B cell (primary cell): ENCODE results near the gene TBX3. TPM values are rescaled to one million over a fixed set of nuclear protein-coding genes. Genes with fewer than 3 reads are reported as not detected.

Experiments used
- ATAC-seq: fragments of 200-7000 bp; cut with Tn5 transposase; one replicate; pipeline ENCODE4 v1.10.0; 2021; ENCODE audit warnings: low read depth, mild to moderate bottlenecking, moderate number of reproducible peaks, moderate library complexity
- CTCF ChIA-PET: fragments of 350-600 bp; sonication (Branson Sonifier 250); formaldehyde crosslinking; loops from one replicate; lab custom pipeline; 2021; ENCODE audit warnings: antibody characterized with exemption, inconsistent platforms; lab: Charles Lee
- POLR2A ChIA-PET: fragments of 350-600 bp; sonication (Branson Sonifier 250); formaldehyde crosslinking; loops from one replicate; lab custom pipeline; 2021; ENCODE audit warnings: antibody characterized with exemption; lab: Charles Lee
- DNase-seq: peaks from one replicate; pipeline ENCODE4 v3.0.0; 2013
- H2AFZ ChIP-seq: 2 replicates; pipeline ENCODE4 v1.6.1; 2012; ENCODE audit warnings: mild to moderate bottlenecking, low read depth, low read length; ENCODE audit not compliant: insufficient read depth, poor library complexity, severe bottlenecking
- H3K27ac ChIP-seq, 2 donors: 1 replicate in 1 of 2; 2 replicates in 1 of 2; pipeline ENCODE4 v1.5.1; 2012 to 2013; ENCODE audit warnings: low read length in 2 of 2, mild to moderate bottlenecking in 2 of 2, moderate library complexity in 1 of 2
- H3K27me3 ChIP-seq, 4 experiments: fragments of 200-600 bp in 1 of 4; sonication (generic) in 1 of 4; replicated peaks in 1 of 4; 1 replicate in 2 of 4; 2 replicates in 2 of 4; pipeline versions ENCODE4 v1.6.1 to v1.7.0; 2013 to 2016; ENCODE audit warnings: low read length in 3 of 4, mild to moderate bottlenecking in 2 of 4, mixed read lengths in 1 of 4, moderate library complexity in 1 of 4; ENCODE audit not compliant: insufficient read depth in 4 of 4, control insufficient read depth in 3 of 4; ENCODE audit errors: control extremely low read depth in 1 of 4
- H3K36me3 ChIP-seq, 2 experiments: replicated peaks in 1 of 2; 1 replicate in 1 of 2; 2 replicates in 1 of 2; pipeline versions ENCODE4 v1.6.1 to v1.7.1; 2013; ENCODE audit warnings: low read length in 1 of 2; ENCODE audit not compliant: insufficient read depth in 2 of 2, control insufficient read depth in 1 of 2; ENCODE audit errors: control extremely low read depth in 1 of 2, extremely low read depth in 1 of 2
- H3K4me1 ChIP-seq, 2 donors: fragments of 200-600 bp in 1 of 2; sonication (generic) in 1 of 2; 1 replicate in 1 of 2; 2 replicates in 1 of 2; pipeline versions ENCODE4 v1.5.1 to v1.6.1; 2013 to 2017; ENCODE audit warnings: low read length in 2 of 2; ENCODE audit not compliant: control insufficient read depth in 2 of 2, insufficient read depth in 2 of 2
- H3K4me2 ChIP-seq: replicated peaks from 2 replicates; pipeline ENCODE3; 2012; ENCODE audit warnings: mild to moderate bottlenecking, low read depth, low read length; ENCODE audit not compliant: poor library complexity, severe bottlenecking
- H3K4me3 ChIP-seq, 5 experiments: fragments of 200-600 bp in 1 of 5; sonication (generic) in 1 of 5; 1 replicate in 3 of 5; 2 replicates in 2 of 5; pipeline versions ENCODE4 v1.5.1 to v1.7.0; 2011 to 2016; ENCODE audit warnings: low read length in 4 of 5, mild to moderate bottlenecking in 4 of 5, low read depth in 2 of 5, control low read depth in 1 of 5, moderate library complexity in 1 of 5; ENCODE audit not compliant: insufficient read depth in 1 of 5; ENCODE audit errors: control extremely low read depth in 1 of 5, extremely low read depth in 1 of 5
- H3K79me2 ChIP-seq: fragments of 200-600 bp; sonication (generic); one replicate; pipeline ENCODE4 v1.6.0; 2016; ENCODE audit warnings: low read length; ENCODE audit not compliant: control insufficient read depth, insufficient read depth
- H3K9ac ChIP-seq: fragments of 200-600 bp; sonication (generic); 2 replicates; pipeline ENCODE4 v1.6.1; 2017; ENCODE audit warnings: mild to moderate bottlenecking, low read length, moderate library complexity
- H3K9me3 ChIP-seq, 3 donors: one replicate each; pipeline versions ENCODE4 v1.6.1 to v1.7.1; 2013; ENCODE audit warnings: low read length in 2 of 3; ENCODE audit not compliant: control insufficient read depth in 2 of 3, insufficient read depth in 1 of 3; ENCODE audit errors: control extremely low read depth in 1 of 3
- H4K20me1 ChIP-seq: 2 replicates; pipeline ENCODE4 v1.6.0; 2012; ENCODE audit warnings: mild to moderate bottlenecking, low read length; ENCODE audit not compliant: insufficient read depth, control insufficient read depth, poor library complexity, severe bottlenecking
- H3K27ac Mint-ChIP-seq: one replicate; pipeline ENCODE4 v1.8.0; 2021; ENCODE audit warnings: mixed read lengths
- H3K27me3 Mint-ChIP-seq: one replicate; pipeline ENCODE4 v1.8.0; 2021; ENCODE audit warnings: mixed read lengths
- H3K4me1 Mint-ChIP-seq: one replicate; pipeline ENCODE4 v1.8.0; 2021; ENCODE audit warnings: mixed read lengths
- H3K4me3 Mint-ChIP-seq: one replicate; pipeline ENCODE4 v1.8.0; 2021; ENCODE audit warnings: mixed read lengths
- H3K9me3 Mint-ChIP-seq: one replicate; pipeline ENCODE4 v1.8.0; 2022; ENCODE audit warnings: mixed read lengths; ENCODE audit not compliant: insufficient read depth
- EZH2 ChIP-seq: IDR thresholded peaks from 2 replicates; pipeline ENCODE4 v1.6.1; 2012; ENCODE audit warnings: borderline replicate concordance, low read depth, mild to moderate bottlenecking, moderate library complexity, low read length; ENCODE audit not compliant: insufficient read depth, poor library complexity, severe bottlenecking
- WGBS: methylation state at CpG from one replicate; pipeline ENCODE4 v1.1.5; 2013; ENCODE audit warnings: missing lambda C conversion rate; ENCODE audit not compliant: insufficient coverage; 5-methylcytosine and 5-hydroxymethylcytosine counted together
- intact Hi-C: fragments of 100-400 bp; cut with micrococcal nuclease; formaldehyde crosslinking; loops from one replicate; pipeline ENCODE4 v1.10.0; 2022
- polyA plus RNA-seq: library from polyadenylated mRNA; depleted of rRNA; stranded (reverse); fragments of >200 nt; gene quantifications from 2 replicates; pipeline ENCODE4 v1.2.3, GENCODE V29; 2012
- total RNA-seq, 2 donors: library from RNA; stranded (reverse); fragments of 120-200 nt in 1 of 2; gene quantifications; 1 replicate in 1 of 2; 2 replicates in 1 of 2; pipeline versions ENCODE4 v1.2.3 to v1.2.4, GENCODE V29; 2013 to 2022
- TF ChIP-seq, protein P1 (sequence below): fragments of 200-600 bp; IDR thresholded peaks from one replicate; pipeline ENCODE4 v1.8.0; 2022; ENCODE audit warnings: antibody characterized with exemption, mild to moderate bottlenecking

Gene TBX3
- total and polyA plus RNA-seq, 2 donors (not counting 1 experiment from before 2014, with no cell fraction given) = not detected

DNA sequence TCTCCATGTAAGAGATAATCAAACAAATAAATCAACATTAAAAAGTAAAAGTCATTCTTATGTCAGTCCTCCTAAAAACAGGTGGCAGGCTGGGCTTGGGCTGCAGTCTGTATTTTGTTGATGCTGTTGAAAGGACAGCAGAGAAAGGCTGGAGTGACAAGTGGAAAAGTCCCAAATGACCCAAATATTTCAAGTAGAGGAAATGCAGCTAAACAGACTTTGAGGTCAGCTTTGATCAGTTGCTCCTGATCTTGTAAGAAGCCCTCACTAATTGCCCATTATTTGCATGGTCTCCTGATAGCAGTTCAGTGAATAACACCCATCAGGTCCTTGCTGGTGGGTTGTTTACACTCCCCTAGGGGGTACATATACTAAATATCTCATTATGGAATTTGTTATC lies 24.9 kb downstream of the TBX3 start:
- Histone ChIP-seq H3K4me3 (no peak overlapping the region), H3K27ac (no peak overlapping the region), H2AFZ (no peak overlapping the region), H3K9ac (no peak overlapping the region), H3K4me1 (no peaks in the 10 kb centered on the region), H3K36me3 (no peaks in the 10 kb centered on the region), H3K79me2 (no peaks in the 10 kb centered on the region), H4K20me1 (no peaks in the 10 kb centered on the region), H3K4me2 (no peak overlapping the region), H3K27me3 (peaks cover 0 to 24% (median 14%) of the 10 kb centered on the region in 4 experiments), H3K9me3 (no peaks in the 10 kb centered on the region)
- ATAC-seq (no peak), DNase-seq (no peak)
- ChIA-PET POLR2A (no interaction called here), CTCF (no interaction called here)
- Mint-ChIP-seq H3K27me3 (peaks cover 34% of the 10 kb centered on the region), H3K4me3 (no peak overlapping the region), H3K9me3 (no peaks in the 10 kb centered on the region), H3K27ac (no peak overlapping the region), H3K4me1 (no peaks in the 10 kb centered on the region)
- intact Hi-C loops = no loop called here
- TF ChIP-seq, protein P1, sequence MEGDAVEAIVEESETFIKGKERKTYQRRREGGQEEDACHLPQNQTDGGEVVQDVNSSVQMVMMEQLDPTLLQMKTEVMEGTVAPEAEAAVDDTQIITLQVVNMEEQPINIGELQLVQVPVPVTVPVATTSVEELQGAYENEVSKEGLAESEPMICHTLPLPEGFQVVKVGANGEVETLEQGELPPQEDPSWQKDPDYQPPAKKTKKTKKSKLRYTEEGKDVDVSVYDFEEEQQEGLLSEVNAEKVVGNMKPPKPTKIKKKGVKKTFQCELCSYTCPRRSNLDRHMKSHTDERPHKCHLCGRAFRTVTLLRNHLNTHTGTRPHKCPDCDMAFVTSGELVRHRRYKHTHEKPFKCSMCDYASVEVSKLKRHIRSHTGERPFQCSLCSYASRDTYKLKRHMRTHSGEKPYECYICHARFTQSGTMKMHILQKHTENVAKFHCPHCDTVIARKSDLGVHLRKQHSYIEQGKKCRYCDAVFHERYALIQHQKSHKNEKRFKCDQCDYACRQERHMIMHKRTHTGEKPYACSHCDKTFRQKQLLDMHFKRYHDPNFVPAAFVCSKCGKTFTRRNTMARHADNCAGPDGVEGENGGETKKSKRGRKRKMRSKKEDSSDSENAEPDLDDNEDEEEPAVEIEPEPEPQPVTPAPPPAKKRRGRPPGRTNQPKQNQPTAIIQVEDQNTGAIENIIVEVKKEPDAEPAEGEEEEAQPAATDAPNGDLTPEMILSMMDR = no peak
- no peak for TF ChIP-seq EZH2

DNA sequence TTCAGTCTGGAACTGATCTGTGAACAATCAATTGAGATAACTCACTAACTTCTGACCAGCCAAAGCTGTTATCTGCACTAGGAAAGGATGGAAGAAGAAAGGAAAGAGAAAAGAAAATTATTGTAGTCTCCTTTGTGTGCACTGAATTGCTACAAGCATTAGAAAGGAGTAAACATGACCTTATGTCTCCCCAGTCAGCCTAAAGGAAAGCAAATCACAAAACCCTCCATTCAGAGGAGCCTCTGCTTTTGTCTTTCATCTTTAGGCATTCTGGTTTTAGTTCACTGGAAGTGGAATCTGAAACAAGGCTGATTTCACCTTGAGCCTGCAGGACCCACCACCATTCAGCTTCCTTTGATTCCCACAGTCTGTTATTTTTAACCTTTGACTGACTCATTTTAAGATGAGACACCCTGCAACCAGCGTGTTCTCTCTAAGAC lies 26.0 kb downstream of the TBX3 start:
- Mint-ChIP-seq H3K9me3 (no peaks in the 10 kb centered on the region), H3K27me3 (peaks cover 31% of the 10 kb centered on the region), H3K27ac (no peak overlapping the region), H3K4me3 (no peak overlapping the region), H3K4me1 (no peaks in the 10 kb centered on the region)
- H2AFZ ChIP-seq = no peak overlapping the region
- H3K4me2 ChIP-seq = no peak overlapping the region
- no peak for TF ChIP-seq EZH2
- TF ChIP-seq, protein P1 = no peak
- no CpG with 5 or more reads among the region's 1 CpG for WGBS
- H3K27ac ChIP-seq = no peak overlapping the region
- no peak overlapping the region for H3K9ac ChIP-seq
- no peaks in the 10 kb centered on the region for H4K20me1 ChIP-seq
- no peak overlapping the region for H3K4me3 ChIP-seq
- DNase-seq = no peak
- ChIA-PET CTCF (interaction anchor here (1.0 kb wide), 1 partner anchor 1260 kb away, joined by 4 read pairs; no protein-coding TSS in a partner anchor), POLR2A (no interaction called here)
- H3K9me3 ChIP-seq = no peaks in the 10 kb centered on the region
- peaks cover 0 to 15% (median 6%) of the 10 kb centered on the region in 4 experiments for H3K27me3 ChIP-seq
- no peaks in the 10 kb centered on the region for H3K36me3 ChIP-seq
- intact Hi-C loops = no loop called here
- H3K4me1 ChIP-seq = no peaks in the 10 kb centered on the region
- no peaks in the 10 kb centered on the region for H3K79me2 ChIP-seq
- ATAC-seq = no peak
